Thyroid gland (tissue), 4 donors: ENCODE results near the gene KLHDC7B.

ENCODE experiments used
- CTCF ChIP-seq, 6 experiments: fragments of 200-600 bp in 3 of 6; fragments of 450-650 bp in 3 of 6; sonication (generic) in 3 of 6; IDR thresholded peaks; one replicate each; pipeline ENCODE4 v1.5.1; 2016 to 2019; ENCODE audit warnings: antibody characterized with exemption in 6 of 6, mild to moderate bottlenecking in 2 of 6, inconsistent platforms in 1 of 6, moderate library complexity in 1 of 6
- POLR2A ChIP-seq, 2 donors: fragments of 450-650 bp; IDR thresholded peaks; one replicate each; pipeline ENCODE4 v1.6.1; 2017; ENCODE audit warnings: antibody characterized with exemption in 2 of 2, mild to moderate bottlenecking in 2 of 2, moderate library complexity in 1 of 2

DNA sequence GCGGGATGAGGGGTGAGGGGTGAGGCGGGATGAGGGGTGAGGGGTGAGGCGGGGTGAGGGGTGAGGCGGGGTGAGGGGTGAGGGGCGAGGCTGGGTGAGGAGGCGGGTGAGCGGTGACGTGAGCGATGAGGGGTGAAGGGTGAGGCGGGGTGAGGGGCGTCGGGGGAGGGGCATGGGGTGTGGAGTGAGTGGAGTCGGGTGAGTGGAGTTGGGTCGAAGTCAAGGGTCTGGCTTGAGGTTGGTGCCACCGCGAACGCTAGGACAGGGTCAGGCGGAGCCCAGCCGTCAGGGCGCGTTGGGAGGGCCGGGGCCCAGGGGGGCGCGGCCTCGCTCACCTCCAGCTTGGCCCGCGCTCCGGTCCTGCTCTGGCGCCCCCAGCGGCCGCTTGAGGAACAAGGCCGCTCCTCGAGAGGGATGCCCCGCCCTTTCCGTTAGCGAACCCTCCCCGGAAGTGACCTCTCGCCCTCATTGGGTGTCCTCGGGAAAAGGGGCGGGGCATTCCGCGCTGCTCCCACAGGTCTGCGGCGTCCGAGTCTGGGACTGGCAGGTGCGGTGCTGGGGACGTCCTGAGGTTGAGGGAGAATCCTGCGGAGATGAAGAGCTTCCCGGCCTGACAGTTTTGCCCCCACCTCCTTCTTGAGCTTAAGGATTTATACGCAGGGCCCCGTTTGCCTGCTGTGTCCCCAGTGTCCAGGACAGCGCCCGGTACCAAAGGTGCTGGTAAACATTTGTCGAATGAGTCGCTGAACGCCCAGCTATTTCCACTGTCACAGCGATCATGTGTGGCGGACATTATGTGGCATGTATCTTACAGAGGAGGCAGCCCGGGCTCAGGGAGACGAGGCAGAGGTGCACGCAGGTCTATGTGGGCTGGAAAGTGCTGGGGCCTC lies 17.1 kb downstream of the KLHDC7B start, which contains the start of gene SYCE3:
- TF ChIP-seq CTCF (IDR thresholded peaks at IDR 0.05) (peak; percentile 69 to 98 (median 96)), POLR2A (IDR thresholded peaks at IDR 0.05) (peak; percentile 53 to 97)
